GM12878 (cell line): ENCODE measurements around the gene CBFA2T3. TPM values are rescaled to one million over a fixed set of nuclear protein-coding genes. Genes with fewer than 3 reads are reported as not detected.
"Not testable (repeated sequence)": the region's sequence is repeated elsewhere in the genome, so short reads cannot be mapped to it uniquely, and the experiment has no call there.

Experiments used
- ATAC-seq: fragments of 200-7000 bp; cut with Tn5 transposase; 3 replicates; pipeline ENCODE4 v1.9.1; 2020; ENCODE audit warnings: mild to moderate bottlenecking, moderate library complexity
- BruUV-seq: library from RNA; stranded (reverse); fragments of 400-500 nt; replicated peaks from 2 replicates; lab custom pipeline; 2021; lab: Mats Ljungman, UMichigan
- CTCF ChIA-PET: fragments of 300-600 bp; sonication (Branson Sonifier 250); formaldehyde crosslinking; extraction: SDS; loops from one replicate; lab custom pipeline; 2021; ENCODE audit warnings: inconsistent platforms; lab: Yijun Ruan, JAX
- POLR2A ChIA-PET: fragments of 350-600 bp; formaldehyde crosslinking; extraction: SDS; loops from one replicate; lab custom pipeline; 2021; ENCODE audit warnings: inconsistent platforms; lab: Charles Lee
- RAD21 ChIA-PET: fragments of 300-600 bp; sonication (Branson Sonifier 250); formaldehyde crosslinking; loops from one replicate; lab custom pipeline; 2023; ENCODE audit warnings: antibody characterized with exemption; ENCODE audit not compliant: unreplicated experiment; lab: Charles Lee
- SMC1A ChIA-PET: fragments of 300-600 bp; sonication (Branson Sonifier 250); formaldehyde crosslinking; loops from one replicate; lab custom pipeline; 2023; ENCODE audit not compliant: unreplicated experiment, uncharacterized antibody; lab: Charles Lee
- DNase-seq: peaks from one replicate; pipeline ENCODE4 v3.0.0-alpha.2; 2011; ENCODE audit warnings: low read depth, low spot score
- FAIRE-seq: peaks from 3 replicates; lab custom pipeline; 2011; peaks lifted over from hg19 to GRCh38; lab: Jason Lieb, UNC
- H2AFZ ChIP-seq: 2 replicates; pipeline ENCODE4 v1.6.0; 2011; ENCODE audit warnings: low read depth, low read length, control low read depth; ENCODE audit not compliant: control insufficient read depth
- H3K27ac ChIP-seq: 2 replicates; pipeline ENCODE4 v1.5.1; 2011; ENCODE audit warnings: control low read depth; ENCODE audit not compliant: control insufficient read depth, insufficient read depth
- H3K27me3 ChIP-seq, 2 experiments: replicated peaks in 1 of 2; 2 replicates each; pipeline versions ENCODE4 v1.6.0 to v1.6.1; 2011; ENCODE audit warnings: low read length in 1 of 2; ENCODE audit not compliant: control insufficient read depth in 2 of 2, insufficient read depth in 2 of 2
- H3K36me3 ChIP-seq, 2 experiments: 2 replicates each; pipeline ENCODE4 v1.5.1; 2011; ENCODE audit warnings: low read length in 1 of 2; ENCODE audit not compliant: control insufficient read depth in 2 of 2, insufficient read depth in 2 of 2
- H3K4me1 ChIP-seq: 2 replicates; pipeline ENCODE4 v1.6.1; 2011; ENCODE audit warnings: mild to moderate bottlenecking, low read length, moderate library complexity, mixed read lengths; ENCODE audit not compliant: control insufficient read depth, insufficient read depth
- H3K4me2 ChIP-seq: 2 replicates; pipeline ENCODE4 v1.6.0; 2011; ENCODE audit warnings: control low read depth; ENCODE audit not compliant: control insufficient read depth, insufficient read depth
- H3K4me3 ChIP-seq: fragments of 200-600 bp; sonication (generic); 2 replicates; pipeline ENCODE4 v1.5.1; 2016
- H3K79me2 ChIP-seq: 2 replicates; pipeline ENCODE4 v1.6.0; 2011; ENCODE audit warnings: low read length; ENCODE audit not compliant: control insufficient read depth, insufficient read depth
- H3K9ac ChIP-seq: 2 replicates; pipeline ENCODE4 v1.8.0; 2011; ENCODE audit warnings: low read length, control low read depth, mixed read lengths; ENCODE audit not compliant: control insufficient read depth, insufficient read depth
- H3K9me3 ChIP-seq: replicated peaks from 3 replicates; pipeline ENCODE4 v1.5.1; 2011; ENCODE audit warnings: mild to moderate bottlenecking, low read length; ENCODE audit not compliant: control insufficient read depth, insufficient read depth
- H4K20me1 ChIP-seq: 2 replicates; pipeline ENCODE4 v1.6.0; 2011; ENCODE audit not compliant: control insufficient read depth, insufficient read depth
- CTCF ChIP-seq, 3 experiments: IDR thresholded peaks in 2 of 3; conservative IDR thresholded peaks in 1 of 3; 2 replicates each; pipeline ENCODE4 v1.5.1; 2011; ENCODE audit warnings: low read depth in 3 of 3, low read length in 3 of 3, mild to moderate bottlenecking in 3 of 3, control low read depth in 2 of 3, moderate library complexity in 2 of 3, inconsistent platforms in 1 of 3, mixed read lengths in 1 of 3; ENCODE audit not compliant: control insufficient read depth in 2 of 3, insufficient read depth in 1 of 3; ENCODE audit errors: extremely low read depth in 1 of 3
- ETV6 ChIP-seq, 2 experiments: fragments of 450-650 bp in 1 of 2; IDR thresholded peaks in 1 of 2; conservative IDR thresholded peaks in 1 of 2; 2 replicates each; pipeline ENCODE4 v1.6.1; 2014; ENCODE audit warnings: antibody characterized with exemption in 1 of 2, borderline replicate concordance in 1 of 2, low read depth in 1 of 2, mild to moderate bottlenecking in 1 of 2, moderate library complexity in 1 of 2
- WGBS: methylation state at CpG from one replicate; pipeline ENCODE4 v1.1.6; 2016; ENCODE audit warnings: low lambda C conversion rate; ENCODE audit not compliant: insufficient replicate concordance, insufficient coverage; ENCODE audit errors: missing lambda C conversion rate; 5-methylcytosine and 5-hydroxymethylcytosine counted together
- in situ Hi-C: fragments of 300-500 bp; cut with MboI; formaldehyde crosslinking; loops from 9 replicates; pipeline ENCODE4 v1.14.3; 2018; ENCODE audit warnings: mixed read lengths
- intact Hi-C: fragments of 100-400 bp; cut with micrococcal nuclease; formaldehyde crosslinking; loops from one replicate; pipeline ENCODE4 v1.14.2; 2022; ENCODE audit not compliant: unreplicated experiment
- polyA plus RNA-seq, 11 experiments: library from polyadenylated mRNA; depleted of rRNA in 4 of 11; unstranded in 6 of 11; stranded (reverse) in 5 of 11; fragments of >200 nt; fragmentation: Nextera tagmentation in 4 of 11; fragmentation: Illumina TruSeq in 1 of 11; extraction: Ambion mirVana in 4 of 11; extraction: Trizol in 1 of 11; gene quantifications; 1 replicate in 1 of 11; 2 replicates in 10 of 11; pipeline versions ENCODE4 v1.2.1 to v1.2.3, GENCODE V29; 2011 to 2016; ENCODE audit warnings: inconsistent platforms in 2 of 11, missing spikeins in 2 of 11, low read depth in 1 of 11
- total RNA-seq, 4 experiments: library from RNA; depleted of rRNA in 3 of 4; stranded (reverse); fragments of >200 nt in 3 of 4; fragmentation: Illumina TruSeq in 1 of 4; extraction: Trizol in 1 of 4; gene quantifications; 2 replicates each; pipeline versions ENCODE4 v1.2.1 to v1.2.3, GENCODE V29; 2013 to 2021

The CBFA2T3 gene
- total and polyA plus RNA-seq, 10 of the 15 experiments (the other 5 are each of a cell fraction or from before 2014, with no cell fraction given) = 0.69 to 42.6 (median 4.5) TPM

- TF ChIP-seq CTCF (IDR thresholded peaks at IDR 0.05 in 2 of 3, conservative IDR thresholded peaks at IDR 0.05 in 1 of 3; ENCODE audit: control insufficient read depth in 2 of 3, extremely low read depth in 1 of 3, insufficient read depth in 1 of 3, low read depth in 3 of 3, low read length in 3 of 3) (no peak), ETV6 (conservative IDR thresholded peaks at IDR 0.05 in 1 of 2, IDR thresholded peaks at IDR 0.05 in 1 of 2; ENCODE audit: borderline replicate concordance in 1 of 2, low read depth in 1 of 2) (no peak)
These were observed 40.7 kb upstream of the CBFA2T3 start (continued) for GRCh38 chr16:89017543-89018281.

DNA sequence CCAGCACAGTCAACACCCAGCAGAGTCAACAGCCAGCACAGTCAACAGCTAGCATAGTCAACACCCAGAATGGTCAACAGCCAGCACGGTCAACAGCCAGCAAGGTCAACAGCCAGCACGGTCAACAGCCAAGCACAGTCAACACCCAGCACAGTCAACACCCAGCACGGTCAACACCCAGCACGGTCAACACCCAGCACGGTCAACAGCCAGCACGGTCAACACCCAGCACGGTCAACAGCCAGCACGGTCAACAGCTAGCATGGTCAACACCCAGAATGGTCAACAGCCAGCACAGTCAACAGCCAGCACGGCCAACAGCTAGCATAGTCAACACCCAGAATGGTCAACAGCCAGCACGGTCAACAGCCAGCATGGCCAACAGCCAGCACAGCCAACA lies 39.6 kb upstream of the CBFA2T3 start:
- H3K36me3 ChIP-seq, H2AFZ ChIP-seq, intact Hi-C loops, H3K9me3 ChIP-seq, RAD21 ChIA-PET, DNase-seq, H3K79me2 ChIP-seq, H3K4me2 ChIP-seq, H4K20me1 ChIP-seq, BruUV-seq, H3K9ac ChIP-seq, H3K4me3 ChIP-seq, in situ Hi-C loops, POLR2A ChIA-PET, H3K27ac ChIP-seq, FAIRE-seq, CTCF ChIA-PET, H3K27me3 ChIP-seq, ATAC-seq, H3K4me1 ChIP-seq, SMC1A ChIA-PET: not testable (repeated sequence)
- WGBS = 69% methylated on average over 10 of the region's 10 CpGs
